Activated naive CD4-positive, alpha-beta T cell treated with anti-CD3 and anti-CD28 coated beads for 36 hours (primary cell): Measurements from ENCODE around the gene CCDC102B. TPM values are rescaled to one million over a fixed set of nuclear protein-coding genes. Genes with fewer than 3 reads are reported as not detected.
"Not testable (repeated sequence)": the region's sequence is repeated elsewhere in the genome, so short reads cannot be mapped to it uniquely, and the experiment has no call there.

ENCODE experiments used
- CTCF ChIA-PET: fragments of 350-600 bp; sonication (Branson Sonifier 250); formaldehyde crosslinking; loops from one replicate; lab custom pipeline; 2021; ENCODE audit warnings: antibody characterized with exemption; lab: Charles Lee
- DNase-seq: peaks from one replicate; pipeline ENCODE4 v3.0.0-alpha.2; 2020
- H3K27ac Mint-ChIP-seq: one replicate; pipeline ENCODE4 v1.8.0; 2021; ENCODE audit warnings: mild to moderate bottlenecking, mixed read lengths
- H3K27me3 Mint-ChIP-seq: one replicate; pipeline ENCODE4 v1.8.0; 2021; ENCODE audit warnings: low read depth, mixed read lengths
- H3K36me3 Mint-ChIP-seq: one replicate; pipeline ENCODE4 v1.8.0; 2021; ENCODE audit warnings: low read depth, mixed read lengths
- H3K4me1 Mint-ChIP-seq: one replicate; pipeline ENCODE4 v1.8.0; 2021; ENCODE audit warnings: low read depth, mixed read lengths
- H3K4me3 Mint-ChIP-seq: one replicate; pipeline ENCODE4 v1.8.0; 2021; ENCODE audit warnings: mild to moderate bottlenecking, moderate library complexity, mixed read lengths
- H3K9me3 Mint-ChIP-seq: one replicate; pipeline ENCODE4 v1.8.0; 2021; ENCODE audit warnings: mixed read lengths
- intact Hi-C: fragments of 100-400 bp; cut with micrococcal nuclease; formaldehyde crosslinking; loops from one replicate; pipeline ENCODE4 v1.15.1; 2023
- total RNA-seq, 2 experiments: library from RNA; stranded (reverse); gene quantifications; one replicate each; pipeline ENCODE4 v1.2.3, GENCODE V29; 2021

The CCDC102B gene
- total RNA-seq, 2 experiments from 2014 or later, result 1.3 to 1.7 TPM

GRCh38 chr18:68865503-68865902 is 67.6 kb downstream of the CCDC102B start:
- CTCF ChIA-PET, result no interaction called here
- Mint-ChIP-seq H3K27me3 (no peaks in the 10 kb centered on the region), H3K4me3 (no peak overlapping the region), H3K4me1 (no peaks in the 10 kb centered on the region), H3K27ac (no peak overlapping the region), H3K9me3 (no peaks in the 10 kb centered on the region), H3K36me3 (no peaks in the 10 kb centered on the region)
- DNase-seq, result no peak
- intact Hi-C loops, result no loop called here

- Mint-ChIP-seq H3K27me3 (no peaks in the 10 kb centered on the region), H3K9me3 (no peaks in the 10 kb centered on the region), H3K4me1 (no peaks in the 10 kb centered on the region), H3K4me3 (no peak overlapping the region), H3K36me3 (peaks cover 3% of the 10 kb centered on the region), H3K27ac (no peak overlapping the region)
- CTCF ChIA-PET, result no interaction called here
- DNase-seq, result no peak
- intact Hi-C loops, result no loop called here
These were observed 75.1 kb downstream of the CCDC102B start for GRCh38 chr18:68873003-68873402.

- intact Hi-C loops, result no loop called here
- CTCF ChIA-PET, result no interaction called here
- H3K4me1 Mint-ChIP-seq, result no peaks in the 10 kb centered on the region
- H3K36me3 Mint-ChIP-seq, result peaks cover 3% of the 10 kb centered on the region
- H3K27me3 Mint-ChIP-seq, result no peaks in the 10 kb centered on the region
- H3K9me3 Mint-ChIP-seq, result no peaks in the 10 kb centered on the region
- no peak for DNase-seq
- no peak overlapping the region for H3K4me3 Mint-ChIP-seq
- H3K27ac Mint-ChIP-seq, result no peak overlapping the region
These were observed 76.5 kb downstream of the CCDC102B start for GRCh38 chr18:68874361-68874760.

- H3K9me3 Mint-ChIP-seq, H3K4me3 Mint-ChIP-seq, intact Hi-C loops, CTCF ChIA-PET, DNase-seq, H3K36me3 Mint-ChIP-seq, H3K27me3 Mint-ChIP-seq, H3K4me1 Mint-ChIP-seq, H3K27ac Mint-ChIP-seq: not testable (repeated sequence)
These were observed 82.1 kb downstream of the CCDC102B start for GRCh38 chr18:68879947-68880346.

- no peaks in the 10 kb centered on the region for H3K4me1 Mint-ChIP-seq
- no peak overlapping the region for H3K4me3 Mint-ChIP-seq
- no peaks in the 10 kb centered on the region for H3K27me3 Mint-ChIP-seq
- DNase-seq, result no peak
- CTCF ChIA-PET, result no interaction called here
- H3K27ac Mint-ChIP-seq, result no peak overlapping the region
- no peaks in the 10 kb centered on the region for H3K9me3 Mint-ChIP-seq
- no peaks in the 10 kb centered on the region for H3K36me3 Mint-ChIP-seq
- intact Hi-C loops, result no loop called here
These were observed 89.5 kb downstream of the CCDC102B start for GRCh38 chr18:68887410-68887809.

- intact Hi-C loops, result no loop called here
- no peaks in the 10 kb centered on the region for H3K4me1 Mint-ChIP-seq
- H3K9me3 Mint-ChIP-seq, result no peaks in the 10 kb centered on the region
- CTCF ChIA-PET, result no interaction called here
- H3K27ac Mint-ChIP-seq, result no peak overlapping the region
- H3K36me3 Mint-ChIP-seq, result no peaks in the 10 kb centered on the region
- H3K4me3 Mint-ChIP-seq, result no peak overlapping the region
- H3K27me3 Mint-ChIP-seq, result no peaks in the 10 kb centered on the region
- no peak for DNase-seq
These were observed 95.5 kb downstream of the CCDC102B start for GRCh38 chr18:68893354-68893753.

- intact Hi-C loops, result no loop called here
- Mint-ChIP-seq H3K9me3 (no peaks in the 10 kb centered on the region), H3K27ac (no peak overlapping the region), H3K4me1 (no peaks in the 10 kb centered on the region), H3K4me3 (no peak overlapping the region), H3K36me3 (no peaks in the 10 kb centered on the region), H3K27me3 (no peaks in the 10 kb centered on the region)
- CTCF ChIA-PET, result no interaction called here
- DNase-seq, result no peak
These were observed 99.4 kb downstream of the CCDC102B start for GRCh38 chr18:68897286-68897685.

GRCh38 chr18:68909579-68909978 is 111.7 kb downstream of the CCDC102B start:
- intact Hi-C loops, result no loop called here
- CTCF ChIA-PET, result no interaction called here
- no peak for DNase-seq
- H3K36me3 Mint-ChIP-seq, result no peaks in the 10 kb centered on the region
- H3K4me3 Mint-ChIP-seq, result no peak overlapping the region
- H3K27me3 Mint-ChIP-seq, result no peaks in the 10 kb centered on the region
- H3K4me1 Mint-ChIP-seq, result peaks cover 9% of the 10 kb centered on the region
- peaks cover 3% of the 10 kb centered on the region for H3K9me3 Mint-ChIP-seq
- H3K27ac Mint-ChIP-seq, result no peak overlapping the region

GRCh38 chr18:68915061-68915460 is 117.2 kb downstream of the CCDC102B start:
- CTCF ChIA-PET, result interaction anchor here (0.7 kb wide), 1 partner anchor 714 kb away, joined by 3 read pairs; no protein-coding TSS in a partner anchor
- no peak for DNase-seq
- no peaks in the 10 kb centered on the region for H3K27me3 Mint-ChIP-seq
- H3K9me3 Mint-ChIP-seq, result peaks cover 3% of the 10 kb centered on the region
- H3K36me3 Mint-ChIP-seq, result no peaks in the 10 kb centered on the region
- no peak overlapping the region for H3K4me3 Mint-ChIP-seq
- H3K4me1 Mint-ChIP-seq, result peaks cover 11% of the 10 kb centered on the region
- no peak overlapping the region for H3K27ac Mint-ChIP-seq
- intact Hi-C loops, result no loop called here

- Mint-ChIP-seq H3K4me3 (no peak overlapping the region), H3K27ac (peak overlapping the region; percentile 25), H3K9me3 (no peaks in the 10 kb centered on the region), H3K36me3 (no peaks in the 10 kb centered on the region), H3K4me1 (peaks cover 11% of the 10 kb centered on the region), H3K27me3 (no peaks in the 10 kb centered on the region)
- CTCF ChIA-PET, result interaction anchor here (0.7 kb wide), 1 partner anchor 635 kb away, joined by 3 read pairs; no protein-coding TSS in a partner anchor
- no peak for DNase-seq
- intact Hi-C loops, result no loop called here
These were observed 118.9 kb downstream of the CCDC102B start for GRCh38 chr18:68916734-68917133.

- Mint-ChIP-seq H3K36me3 (no peaks in the 10 kb centered on the region), H3K9me3 (no peaks in the 10 kb centered on the region)
- CTCF ChIA-PET, result no interaction called here
These were observed 120.3 kb downstream of the CCDC102B start for GRCh38 chr18:68918216-68918615.

GRCh38 chr18:68919900-68920299 is 122.0 kb downstream of the CCDC102B start:
- DNase-seq, result no peak
- Mint-ChIP-seq H3K27ac (no peak overlapping the region), H3K4me3 (no peak overlapping the region), H3K27me3 (no peaks in the 10 kb centered on the region), H3K36me3 (no peaks in the 10 kb centered on the region), H3K9me3 (no peaks in the 10 kb centered on the region), H3K4me1 (peaks cover 2% of the 10 kb centered on the region)
- intact Hi-C loops, result no loop called here
- CTCF ChIA-PET, result no interaction called here

More at GRCh38 chr18:68918216-68918615, 120.3 kb downstream of the CCDC102B start:
- Mint-ChIP-seq H3K27ac (no peak overlapping the region), H3K4me3 (no peak overlapping the region), H3K27me3 (no peaks in the 10 kb centered on the region), H3K4me1 (peaks cover 7% of the 10 kb centered on the region)
- DNase-seq, result no peak
- intact Hi-C loops, result no loop called here

- Mint-ChIP-seq H3K9me3 (no peaks in the 10 kb centered on the region), H3K27ac (no peak overlapping the region), H3K4me3 (no peak overlapping the region), H3K4me1 (no peaks in the 10 kb centered on the region), H3K27me3 (no peaks in the 10 kb centered on the region), H3K36me3 (no peaks in the 10 kb centered on the region)
- CTCF ChIA-PET, result interaction anchor here (0.6 kb wide), 1 partner anchor 62 kb away, joined by 7 read pairs; no protein-coding TSS in a partner anchor
- intact Hi-C loops, result no loop called here
- no peak for DNase-seq
These were observed 124.5 kb downstream of the CCDC102B start for GRCh38 chr18:68922392-68922791.
